Airway epithelial cell (primary cell): ENCODE results near the gene FIGNL2. TPM values are rescaled to one million over a fixed set of nuclear protein-coding genes. Genes with fewer than 3 reads are reported as not detected.

Source experiments
- total RNA-seq: library from RNA; depleted of rRNA; stranded (reverse); fragments of >200 nt; gene quantifications from 2 replicates; pipeline ENCODE4 v1.2.3, GENCODE V29; 2015

FIGNL2 gene
- total RNA-seq: not detected in 2 replicates

DNA sequence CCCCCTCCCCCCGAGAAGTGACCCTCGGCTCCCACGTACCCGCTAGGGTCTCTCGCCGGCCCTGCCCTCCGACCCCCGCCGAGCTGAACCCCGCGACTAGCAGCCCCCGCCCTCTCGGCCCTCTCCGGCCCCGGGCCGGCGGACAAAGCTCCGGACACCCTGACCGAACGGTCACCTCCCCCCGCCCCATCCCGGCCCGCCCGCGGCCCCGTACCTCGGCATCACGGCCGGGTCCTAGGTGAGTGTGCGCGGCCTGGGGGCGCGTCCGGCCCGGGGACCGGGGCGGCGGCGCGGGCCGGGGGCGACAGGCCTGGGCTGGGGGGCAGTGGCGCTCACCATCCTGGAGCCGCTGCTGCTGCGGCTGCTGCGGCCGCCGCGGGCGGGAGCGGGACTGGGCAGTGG, at the start of gene FIGNL2:
TSS of gene FIGNL2 (minus strand) at position 393 of the 402 bp plus-strand sequence. CDS start 26,305 bp downstream, outside the sequence.

GRCh38 chr12:51887476-51888315, 39.2 kb upstream of the FIGNL2 start, which contains the start of gene ANKRD33:
TSS of gene ANKRD33 (plus strand) at chr12:51888103. CDS start at chr12:51888187, 84 bp downstream.

Other genes starting within 250 kb of the FIGNL2 start
- gene ANKRD33, start 39.4 kb upstream of the FIGNL2 start, total RNA-seq: not detected in 2 replicates
- 0.35 TPM in 1 of 2 replicates, not detected in the other for gene ACVRL1, start 58.8 kb upstream of the FIGNL2 start, total RNA-seq
- 7.2 and 11.6 TPM in 2 replicates for gene ACVR1B, start 103.0 kb upstream of the FIGNL2 start, total RNA-seq
- 0.07 and 0.70 TPM in 2 replicates for gene TAMALIN, start 158.2 kb upstream of the FIGNL2 start, total RNA-seq
- 1.9 and 6.2 TPM in 2 replicates for gene NR4A1, start 202.7 kb upstream of the FIGNL2 start, total RNA-seq
- gene ATG101, start 221.3 kb upstream of the FIGNL2 start, total RNA-seq: 57.4 and 59.3 TPM in 2 replicates
- not detected in 2 replicates for gene SMIM41, start 231.0 kb upstream of the FIGNL2 start, total RNA-seq